Measurements from ENCODE around the gene SRRT. TPM values are rescaled to one million over a fixed set of nuclear protein-coding genes. Genes with fewer than 3 reads are reported as not detected.

The SRRT gene
- polyA plus RNA-seq, 12 donors = 72.6 to 153 (median 96.4) TPM; not detected in 1

- DNase-seq = no peak
Observed at GRCh38 chr7:100879685-100880261, 4.9 kb downstream of the SRRT start.

- DNase-seq = no peak
Observed at GRCh38 chr7:100880645-100881044, 5.7 kb downstream of the SRRT start.

- DNase-seq = no peak
Observed at GRCh38 chr7:100881136-100881535, 6.2 kb downstream of the SRRT start.

DNA sequence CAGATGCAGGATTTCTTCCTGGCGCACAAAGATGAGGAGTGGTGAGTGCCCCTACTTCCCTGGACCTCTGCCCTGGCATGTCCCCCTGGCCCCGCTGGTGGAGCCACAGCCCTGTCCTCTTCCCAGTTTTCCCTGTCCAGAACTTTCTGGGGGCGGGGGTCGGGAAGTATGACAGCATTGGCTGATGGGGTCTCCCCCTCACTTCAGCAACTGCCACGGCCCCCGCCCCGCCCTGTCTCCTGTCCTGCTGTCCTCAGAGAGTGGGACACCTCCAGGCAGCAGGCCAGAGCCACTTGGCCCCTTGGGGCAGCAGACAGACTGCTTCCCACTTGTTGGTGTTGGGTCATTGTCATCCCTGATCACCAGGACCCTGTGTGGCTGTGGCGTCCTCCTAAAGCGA, 7.3 kb downstream of the SRRT start:
- no peak for DNase-seq

DNA sequence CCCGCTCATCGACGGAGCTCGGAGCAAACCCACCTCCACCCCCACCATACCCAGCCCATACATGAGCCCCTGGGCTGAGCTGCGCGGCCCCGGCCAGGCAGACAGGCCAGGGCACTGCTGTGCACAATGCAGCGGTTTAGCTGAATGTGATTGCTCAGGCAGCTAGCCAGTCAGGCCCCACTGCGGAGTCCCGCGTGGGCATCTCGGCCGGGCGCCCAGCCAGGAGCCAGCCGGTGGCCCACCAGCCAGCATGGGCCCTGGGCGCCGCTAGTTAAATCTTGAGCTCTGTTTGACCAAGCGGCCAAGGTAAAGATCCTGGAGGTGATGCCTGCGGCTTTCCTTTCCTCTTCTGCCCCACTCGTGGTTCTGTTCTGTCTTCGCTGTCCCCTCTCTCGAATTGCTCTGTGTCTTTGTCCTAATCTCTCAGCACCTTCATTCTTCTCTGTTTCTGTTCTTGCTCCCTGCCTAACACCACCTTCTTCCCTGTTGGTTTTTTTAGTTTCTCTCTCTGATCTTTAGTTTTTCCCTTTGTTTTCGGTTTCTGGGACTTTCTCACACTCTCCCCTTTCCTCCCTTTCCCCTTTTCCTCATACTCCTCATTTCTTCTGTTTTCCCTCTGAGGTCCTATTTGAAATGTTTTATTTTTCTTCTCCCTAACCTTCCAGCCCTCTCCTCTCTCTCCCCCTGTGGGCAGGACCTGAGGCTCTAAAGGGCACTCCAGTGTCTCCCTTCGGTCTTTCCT, 8.1 kb downstream of the SRRT start:
- DNase-seq = no peak

GRCh38 chr7:100884736-100885439, 10.0 kb downstream of the SRRT start:
- no peak for DNase-seq

DNA sequence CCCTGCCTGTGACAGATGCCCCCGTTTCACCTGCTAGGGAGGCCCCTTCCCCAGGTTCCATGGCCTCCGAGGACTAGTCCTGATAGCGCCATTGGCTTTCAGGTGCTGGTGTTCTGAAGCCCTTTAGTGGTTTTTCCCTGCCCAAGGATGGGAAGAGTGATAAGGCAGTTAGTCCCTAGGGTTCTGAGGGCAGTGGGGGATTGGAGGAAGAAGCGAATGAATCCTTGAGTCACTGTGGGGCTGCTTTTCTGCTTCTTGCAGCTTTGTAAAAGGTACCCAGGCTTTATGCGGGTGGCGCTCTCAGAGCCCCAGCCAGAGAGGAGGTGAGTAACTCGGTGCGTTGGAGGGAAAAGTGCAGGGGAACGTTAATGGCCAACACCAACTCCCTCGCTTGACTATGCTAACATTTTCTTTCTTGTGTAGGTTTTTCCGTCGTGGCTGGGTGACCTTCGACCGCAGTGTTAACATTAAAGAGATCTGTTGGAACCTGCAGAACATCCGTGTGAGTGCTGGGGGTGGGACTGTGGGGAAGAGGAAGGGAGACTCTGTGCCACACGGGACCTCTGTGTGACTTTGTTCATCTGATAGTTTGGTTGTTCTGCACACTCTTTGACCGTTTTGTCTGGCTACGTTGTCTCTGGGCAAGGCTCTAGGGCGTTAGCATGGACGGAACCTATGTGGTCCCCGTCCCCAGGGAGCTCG, 10.7 kb downstream of the SRRT start:
- DNase-seq = no peak

- no peak for DNase-seq
Observed at GRCh38 chr7:100886142-100886935, 11.4 kb downstream of the SRRT start.

DNA sequence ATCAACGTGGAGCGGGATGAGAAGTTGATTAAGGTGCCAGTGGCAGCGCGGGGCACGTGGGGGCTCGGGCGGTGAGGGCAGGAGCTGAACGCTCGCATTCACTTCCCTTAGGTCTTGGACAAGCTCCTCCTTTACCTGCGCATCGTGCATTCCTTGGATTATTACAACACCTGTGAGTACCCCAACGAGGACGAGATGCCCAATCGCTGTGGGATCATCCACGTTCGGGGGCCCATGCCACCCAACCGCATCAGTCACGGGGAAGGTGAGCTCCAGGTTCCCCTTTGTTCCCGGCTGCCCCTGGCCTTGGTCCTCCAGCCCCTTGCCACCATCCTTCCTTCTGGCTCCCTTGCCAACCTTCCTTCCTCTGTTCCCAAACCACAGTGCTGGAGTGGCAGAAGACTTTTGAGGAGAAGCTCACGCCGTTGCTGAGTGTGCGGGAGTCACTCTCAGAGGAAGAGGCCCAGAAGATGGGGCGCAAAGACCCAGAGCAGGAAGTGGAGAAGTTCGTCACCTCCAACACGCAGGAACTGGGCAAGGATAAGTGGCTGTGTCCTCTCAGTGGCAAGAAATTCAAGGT, 12.1 kb downstream of the SRRT start:
- DNase-seq = no peak

DNA sequence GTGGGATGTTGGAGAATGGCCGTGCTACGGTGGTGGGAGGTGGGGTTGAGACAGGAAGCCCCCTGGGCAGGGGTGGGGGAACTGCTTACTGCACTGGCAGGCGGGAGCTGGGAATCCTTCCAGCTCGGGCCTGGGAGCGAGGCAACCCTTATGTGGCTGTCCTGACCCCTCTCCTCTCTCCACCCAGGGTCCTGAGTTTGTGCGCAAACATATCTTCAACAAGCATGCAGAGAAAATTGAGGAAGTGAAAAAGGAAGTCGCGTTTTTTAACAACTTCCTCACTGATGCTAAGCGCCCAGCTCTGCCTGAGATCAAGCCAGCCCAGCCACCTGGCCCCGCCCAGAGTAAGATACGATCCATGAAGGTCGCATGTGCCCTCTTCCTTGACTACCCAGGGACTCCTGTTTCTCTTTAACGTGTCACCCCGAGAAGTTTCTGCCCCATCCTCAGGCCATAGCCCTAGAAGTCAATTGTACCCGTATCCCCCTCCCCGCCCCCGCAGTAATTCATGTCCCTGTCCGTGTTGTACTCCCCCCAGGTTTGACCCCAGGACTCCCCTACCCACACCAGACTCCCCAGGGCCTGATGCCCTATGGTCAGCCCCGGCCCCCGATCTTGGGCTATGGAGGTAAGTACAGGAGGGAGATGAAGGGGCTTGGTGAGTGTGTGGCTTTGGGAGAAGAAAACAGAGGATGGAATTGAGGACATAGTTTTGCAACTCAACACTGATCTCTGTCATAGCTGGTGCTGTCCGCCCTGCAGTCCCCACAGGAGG, 12.8 kb downstream of the SRRT start:
- DNase-seq = no peak

GRCh38 chr7:100888291-100888987, 13.5 kb downstream of the SRRT start:
- DNase-seq = no peak

GRCh38 chr7:100888988-100889750, 14.3 kb downstream of the SRRT start, which contains the start of gene UFSP1:
Gene UFSP1 (minus strand): TSS chr7:100889715. CDS start chr7:100889271, 444 bp downstream.
- DNase-seq = peak; percentile 68

DNA sequence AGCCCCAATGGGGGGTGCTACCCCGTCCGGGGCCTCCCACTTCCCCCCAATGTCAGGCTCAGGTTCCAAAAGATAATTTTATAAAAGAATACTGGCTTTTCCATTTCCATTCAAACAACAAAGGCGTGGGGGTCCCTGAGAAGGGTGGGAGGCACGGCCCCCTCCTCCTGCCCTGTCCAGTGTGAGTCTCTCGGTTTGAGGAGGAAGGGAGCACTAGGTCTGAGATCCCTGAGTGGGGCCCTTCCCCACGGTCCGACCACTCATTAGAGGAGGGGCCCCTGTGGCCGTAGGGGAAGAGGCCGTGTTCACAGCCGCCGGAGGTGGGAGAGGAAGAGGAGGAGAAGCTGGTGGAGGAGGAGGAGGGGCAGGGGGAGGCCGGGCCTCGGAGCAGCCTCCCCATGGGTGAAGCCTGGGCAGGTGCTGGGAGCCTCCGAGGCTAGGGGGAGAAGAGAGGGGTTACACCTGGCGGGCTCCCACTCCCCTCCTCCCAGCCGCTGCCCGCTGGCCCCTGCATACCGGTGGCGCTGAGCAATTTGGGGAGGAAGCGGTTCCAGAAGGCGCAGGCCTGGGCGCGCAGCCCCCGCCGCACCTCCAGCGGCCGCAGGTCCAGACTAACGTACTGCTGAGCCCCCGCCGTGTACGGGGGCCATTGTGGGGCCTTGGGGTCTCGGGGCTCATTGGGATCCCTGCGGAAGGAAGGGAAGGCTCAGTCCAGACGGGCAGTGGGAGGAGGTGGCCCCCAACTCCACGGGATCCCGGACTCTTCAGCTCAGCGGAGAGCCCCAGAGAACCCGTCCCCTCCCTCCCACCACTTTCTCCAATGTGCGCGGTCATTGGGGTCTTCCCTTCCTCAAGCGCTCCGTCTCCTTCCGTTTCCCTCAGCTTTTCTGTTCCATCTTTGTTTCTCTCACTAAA, 16.0 kb downstream of the SRRT start:
- DNase-seq = no peak

DNA sequence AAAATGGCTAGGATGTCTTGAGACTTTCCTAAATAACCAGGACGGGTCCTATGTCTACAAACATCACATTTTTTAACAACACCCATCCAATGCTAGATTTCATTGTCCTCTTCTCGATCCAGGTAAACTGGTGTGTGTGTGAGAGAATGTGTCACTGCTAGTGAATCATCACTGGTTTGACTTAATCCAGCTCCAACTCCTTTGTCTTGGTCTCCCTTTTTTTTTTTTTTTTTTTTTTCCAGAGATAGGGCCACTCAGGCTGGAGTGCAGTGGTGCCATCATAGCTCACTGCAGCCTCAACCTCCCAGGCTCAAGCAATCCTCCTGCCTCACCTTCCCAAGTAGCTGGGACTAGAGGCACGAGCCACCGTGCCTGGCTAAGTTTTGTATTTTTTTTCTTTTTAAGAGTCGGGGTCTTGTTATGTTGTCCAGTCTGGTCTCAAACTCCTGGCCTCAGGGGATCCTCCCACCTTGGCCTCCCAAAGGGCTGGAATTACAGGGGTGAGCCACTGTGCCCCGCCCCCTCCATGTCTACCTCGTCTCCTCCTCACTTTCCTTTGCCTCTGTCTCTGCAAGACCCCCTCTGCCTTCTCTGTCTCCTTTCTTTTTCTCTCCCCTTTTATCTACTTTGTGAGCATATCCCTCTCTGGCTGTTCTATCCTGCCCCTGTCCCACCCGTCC, 16.8 kb downstream of the SRRT start:
- DNase-seq = no peak

GRCh38 chr7:100892364-100893317, 17.7 kb downstream of the SRRT start:
- no peak for DNase-seq

Measured in muscle of arm (tissue), 12 donors.